HepG2 (cell line): Measurements from ENCODE around the gene UNC93A. TPM values are rescaled to one million over a fixed set of nuclear protein-coding genes. Genes with fewer than 3 reads are reported as not detected.

ENCODE experiments used
- ATAC-seq: fragments of 200-7000 bp; cut with Tn5 transposase; 3 replicates; pipeline ENCODE4 v1.9.1; 2020; ENCODE audit warnings: mild to moderate bottlenecking, moderate library complexity
- BruUV-seq: library from RNA; stranded (reverse); fragments of 400-500 nt; replicated peaks from 2 replicates; lab custom pipeline; 2021; lab: Mats Ljungman, UMichigan
- CTCF ChIA-PET: fragments of 300-600 bp; formaldehyde crosslinking; extraction: SDS; loops from one replicate; lab custom pipeline; 2021; ENCODE audit warnings: low total read pairs, inconsistent platforms, low intra/inter-chr PET ratio; lab: Yijun Ruan, JAX
- POLR2A ChIA-PET: fragments of 350-600 bp; sonication (Branson Sonifier 250); formaldehyde crosslinking; loops from one replicate; lab custom pipeline; 2020; ENCODE audit warnings: antibody characterized with exemption, inconsistent platforms; lab: Yijun Ruan, JAX
- DNase-seq: peaks from one replicate; pipeline ENCODE4 v3.0.0-alpha.2; 2015; ENCODE audit warnings: low spot score
- FAIRE-seq: peaks from 3 replicates; lab custom pipeline; 2011; peaks lifted over from hg19 to GRCh38; lab: Jason Lieb, UNC
- H2AFZ ChIP-seq: one replicate; pipeline ENCODE4 v1.6.1; 2011; ENCODE audit warnings: low read length, inconsistent platforms
- H3K27ac ChIP-seq: fragments of 300-600 bp; 3 replicates; pipeline ENCODE4 v1.8.0; 2011; ENCODE audit warnings: mixed run types, mild to moderate bottlenecking, mixed read lengths, low read length, inconsistent platforms; ENCODE audit not compliant: insufficient read depth; ENCODE audit errors: extremely low read length
- H3K27me3 ChIP-seq, 2 experiments: fragments of 200-600 bp in 1 of 2; 2 replicates in 1 of 2; 3 replicates in 1 of 2; pipeline versions ENCODE4 v1.6.0 to v1.8.0; 2011; ENCODE audit warnings: low read length in 2 of 2, mild to moderate bottlenecking in 2 of 2, moderate library complexity in 2 of 2, inconsistent platforms in 1 of 2; ENCODE audit not compliant: insufficient read depth in 2 of 2, control insufficient read depth in 1 of 2
- H3K36me3 ChIP-seq, 2 experiments: fragments of 200-600 bp in 1 of 2; replicated peaks in 1 of 2; 2 replicates in 1 of 2; 3 replicates in 1 of 2; pipeline versions ENCODE4 v1.5.1 to v1.8.0; 2011; ENCODE audit warnings: low read length in 2 of 2, inconsistent platforms in 1 of 2; ENCODE audit not compliant: insufficient read depth in 2 of 2, control insufficient read depth in 1 of 2
- H3K4me1 ChIP-seq: 2 replicates; pipeline ENCODE4 v1.5.1; 2012; ENCODE audit warnings: low read length, inconsistent platforms; ENCODE audit not compliant: insufficient read depth
- H3K4me2 ChIP-seq: 2 replicates; pipeline ENCODE4 v1.6.0; 2011; ENCODE audit warnings: low read depth, low read length, inconsistent platforms
- H3K4me3 ChIP-seq, 3 experiments: fragments of 200-600 bp in 1 of 3; sonication (generic), shearing (Covaris generic) in 1 of 3; replicated peaks in 1 of 3; 2 replicates each; pipeline ENCODE4 v1.5.1; 2011 to 2016; ENCODE audit warnings: low read length in 3 of 3, inconsistent platforms in 2 of 3, low read depth in 2 of 3, mild to moderate bottlenecking in 2 of 3, control low read depth in 1 of 3, mixed read lengths in 1 of 3; ENCODE audit not compliant: insufficient read depth in 1 of 3
- H3K79me2 ChIP-seq: one replicate; pipeline ENCODE4 v1.6.1; 2011; ENCODE audit warnings: low read length, inconsistent platforms; ENCODE audit not compliant: insufficient read depth
- H3K9ac ChIP-seq: 2 replicates; pipeline ENCODE4 v1.6.0; 2011; ENCODE audit warnings: mild to moderate bottlenecking, low read depth, low read length, inconsistent platforms; ENCODE audit not compliant: insufficient read depth
- H3K9me3 ChIP-seq: 2 replicates; pipeline ENCODE4 v1.5.1; 2012; ENCODE audit warnings: mild to moderate bottlenecking, low read length
- H4K20me1 ChIP-seq: 2 replicates; pipeline ENCODE4 v1.6.0; 2011; ENCODE audit warnings: inconsistent platforms, mild to moderate bottlenecking, low read length, moderate library complexity; ENCODE audit not compliant: insufficient read depth
- ATF1 ChIP-seq: IDR thresholded peaks from 2 replicates; pipeline ENCODE4 v1.6.1; 2016; ENCODE audit warnings: mild to moderate bottlenecking, control low read depth
- MED8 ChIP-seq: sonication (generic); formaldehyde crosslinking; IDR thresholded peaks from 2 replicates; pipeline ENCODE4 v1.8.1; 2023; ENCODE audit warnings: mild to moderate bottlenecking, missing genetic modification reagents; ENCODE audit not compliant: insufficient replicate concordance
- ZNF446 ChIP-seq: sonication (generic); formaldehyde crosslinking; IDR thresholded peaks from 2 replicates; pipeline ENCODE4 v1.5.0; 2020; ENCODE audit warnings: mild to moderate bottlenecking, missing genetic modification reagents
- ZNF629 ChIP-seq: sonication (generic); formaldehyde crosslinking; conservative IDR thresholded peaks from 2 replicates; pipeline ENCODE4 v1.5.0; 2020; ENCODE audit warnings: missing genetic modification reagents
- ZNF749 ChIP-seq: sonication (generic); formaldehyde crosslinking; IDR thresholded peaks from 2 replicates; pipeline ENCODE4 v1.8.0; 2022; ENCODE audit warnings: mild to moderate bottlenecking, missing genetic modification reagents, moderate library complexity, borderline replicate concordance
- ZUFSP ChIP-seq: sonication (generic); formaldehyde crosslinking; IDR thresholded peaks from 2 replicates; pipeline ENCODE4 v1.9.0; 2021; ENCODE audit warnings: missing genetic modification reagents, mild to moderate bottlenecking, borderline replicate concordance
- WGBS: methylation state at CpG from one replicate; pipeline ENCODE4 v1.1.6; 2017; ENCODE audit warnings: low lambda C conversion rate; 5-methylcytosine and 5-hydroxymethylcytosine counted together
- in situ Hi-C: cut with HindIII; loops from 2 replicates; pipeline ENCODE4 v1.10.0; 2017; ENCODE audit warnings: low pct_unique_long_range_greater_than_20kb; ENCODE audit not compliant: extremely low pct_ligation_motif_present
- intact Hi-C: fragments of 100-400 bp; cut with micrococcal nuclease; formaldehyde crosslinking; loops from one replicate; pipeline ENCODE4 v1.10.0; 2022; ENCODE audit not compliant: unreplicated experiment
- polyA plus RNA-seq, 8 experiments: library from polyadenylated mRNA; depleted of rRNA in 3 of 8; stranded (reverse) in 7 of 8; unstranded in 1 of 8; fragments of >200 nt; fragmentation: Illumina TruSeq in 4 of 8; extraction: Trizol in 4 of 8; gene quantifications; 2 replicates each; pipeline versions ENCODE4 v1.2.1 to v1.2.3, GENCODE V29; 2011 to 2016; ENCODE audit warnings: low read depth in 4 of 8, missing spikeins in 1 of 8, mixed read lengths in 1 of 8; ENCODE audit not compliant: insufficient read depth in 1 of 8
- total RNA-seq, 5 experiments: library from RNA; depleted of rRNA; stranded (reverse); fragments of >200 nt; fragmentation: Illumina TruSeq; extraction: Trizol; gene quantifications; 2 replicates each; pipeline ENCODE4 v1.2.3, GENCODE V29; 2016; ENCODE audit warnings: low read depth in 1 of 5

The UNC93A gene
- total and polyA plus RNA-seq, 2 of the 13 experiments (the other 11 are each of a cell fraction or from before 2014, with no cell fraction given), result 11.0 to 42.7 TPM

DNA sequence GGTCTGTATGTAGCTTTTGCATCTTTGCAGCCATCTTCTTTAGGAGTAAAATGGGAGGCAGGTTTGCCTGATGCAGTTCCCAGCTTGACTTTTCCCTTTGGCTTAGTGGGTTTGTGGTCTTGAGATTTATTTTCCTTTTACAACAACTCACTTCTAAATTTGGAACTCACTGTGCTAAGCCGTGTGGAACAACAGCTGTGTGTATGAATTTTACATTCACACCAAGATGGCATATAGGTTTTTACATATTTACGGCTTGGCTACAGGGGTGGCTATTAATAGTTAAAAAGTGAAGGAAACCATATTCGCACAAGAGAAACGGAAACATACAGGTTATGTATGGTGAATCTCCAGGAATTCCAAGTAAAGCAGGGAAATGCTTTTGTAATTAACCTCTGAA is 36.3 kb downstream of the UNC93A start (continued):
- no peak for TF ChIP-seq ZUFSP (CRISPR knock-in tag)
- no peak for TF ChIP-seq MED8 (CRISPR knock-in tag)
- TF ChIP-seq ZNF446 (CRISPR knock-in tag), result no peak
- TF ChIP-seq ZNF749 (CRISPR knock-in tag), result no peak

- peak; percentile 65 for TF ChIP-seq ZNF629 (CRISPR knock-in tag)
- no peak for TF ChIP-seq ATF1 (CRISPR knock-in tag)
- ChIA-PET CTCF (no interaction called here), POLR2A (no interaction called here)
- DNase-seq, result no peak
- FAIRE-seq, result no peak
- Histone ChIP-seq H2AFZ (no peak overlapping the region), H3K9me3 (no peaks in the 10 kb centered on the region), H3K9ac (no peak overlapping the region), H3K36me3 (no peaks in the 10 kb centered on the region), H3K27me3 (no peaks in the 10 kb centered on the region), H4K20me1 (no peaks in the 10 kb centered on the region), H3K79me2 (no peaks in the 10 kb centered on the region), H3K4me3 (no peak overlapping the region), H3K4me2 (no peak overlapping the region), H3K27ac (no peak overlapping the region), H3K4me1 (peaks cover 43% of the 10 kb centered on the region)
- WGBS, result 99% methylated on average over 5 of the region's 5 CpGs
- no TSS peak for BruUV-seq
- intact Hi-C loops (no loop called here), in situ Hi-C loops (no loop called here)
- no peak for ATAC-seq
Measured at GRCh38 chr6:167328086-167328485, 37.0 kb downstream of the UNC93A start.
